A549 (cell line): ENCODE results near the gene HSCB. TPM values are rescaled to one million over a fixed set of nuclear protein-coding genes. Genes with fewer than 3 reads are reported as not detected.

ENCODE experiments used
- ATAC-seq, 2 experiments: fragments of 200-7000 bp in 1 of 2; fragments of >200 bp in 1 of 2; cut with Nextera tagmentation in 1 of 2; cut with Tn5 transposase in 1 of 2; 3 replicates each; pipeline versions ENCODE4 v1.8.0 to v1.9.1; 2018 to 2020; ENCODE audit warnings: mild to moderate bottlenecking in 1 of 2, moderate library complexity in 1 of 2
- CTCF ChIA-PET: fragments of 300-600 bp; sonication (Branson Sonifier 250); formaldehyde crosslinking; extraction: SDS; loops from one replicate; lab custom pipeline; 2021; ENCODE audit warnings: antibody characterized with exemption, inconsistent platforms; lab: Yijun Ruan, JAX
- POLR2A ChIA-PET: fragments of 350-600 bp; formaldehyde crosslinking; extraction: SDS; loops from one replicate; lab custom pipeline; 2021; ENCODE audit warnings: antibody characterized with exemption, inconsistent platforms; lab: Yijun Ruan, JAX
- DNase-seq, 2 experiments: peaks; one replicate each; pipeline versions ENCODE4 v3.0.0 to v3.0.0-alpha.2; 2011 to 2016; ENCODE audit warnings: low read depth in 1 of 2, low spot score in 1 of 2
- FAIRE-seq: peaks from 2 replicates; lab custom pipeline; 2011; peaks lifted over from hg19 to GRCh38; lab: Jason Lieb, UNC
- H3K27ac ChIP-seq, 2 experiments: fragments of >200 bp; sonication (Bioruptor Twin); formaldehyde crosslinking; 3 replicates each; pipeline ENCODE4 v1.5.1; 2016 to 2017
- H3K4me1 ChIP-seq: fragments of >200 bp; sonication (Bioruptor Twin); formaldehyde crosslinking; 3 replicates; pipeline ENCODE4 v1.6.1; 2016
- H3K4me2 ChIP-seq: fragments of >200 bp; sonication (Bioruptor Twin); formaldehyde crosslinking; 3 replicates; pipeline ENCODE4 v1.6.1; 2016
- H3K4me3 ChIP-seq: fragments of >200 bp; sonication (Bioruptor Twin); formaldehyde crosslinking; 3 replicates; pipeline ENCODE4 v1.5.1; 2016
- H3K9me3 ChIP-seq: fragments of >200 bp; sonication (Bioruptor Twin); formaldehyde crosslinking; 3 replicates; pipeline ENCODE4 v1.6.1; 2016
- ATOH8 ChIP-seq: fragments of 250-450 bp; sonication (Bioruptor Pico); IDR thresholded peaks from 2 replicates; pipeline ENCODE4 v1.5.0; 2020; ENCODE audit warnings: low read depth, mild to moderate bottlenecking, moderate library complexity
- BHLHE40 ChIP-seq: IDR thresholded peaks from 2 replicates; pipeline ENCODE4 v1.6.1; 2012; ENCODE audit warnings: low read depth, low read length, inconsistent platforms
- CBX2 ChIP-seq: fragments of 200-600 bp; sonication (generic); IDR thresholded peaks from 2 replicates; pipeline ENCODE4 v1.6.1; 2016; ENCODE audit warnings: low read depth, mild to moderate bottlenecking, borderline replicate concordance
- E2F6 ChIP-seq: IDR thresholded peaks from 2 replicates; pipeline ENCODE4 v1.6.1; 2012; ENCODE audit warnings: low read depth, borderline replicate concordance
- EHF ChIP-seq: fragments of 250-450 bp; sonication (Bioruptor Pico); IDR thresholded peaks from 2 replicates; pipeline ENCODE4 v1.5.0; 2020; ENCODE audit warnings: mild to moderate bottlenecking
- EHMT2 ChIP-seq: fragments of 200-600 bp; sonication (generic); IDR thresholded peaks from 2 replicates; pipeline ENCODE4 v1.6.1; 2016; ENCODE audit warnings: antibody characterized with exemption, low read depth, mild to moderate bottlenecking, moderate library complexity
- ELK1 ChIP-seq: fragments of 150-350 bp; IDR thresholded peaks from 2 replicates; pipeline ENCODE4 v1.6.1; 2014; ENCODE audit warnings: low read depth, mild to moderate bottlenecking, low read length
- EP300 ChIP-seq, 2 experiments: fragments of >200 bp; sonication (Bioruptor Twin); formaldehyde crosslinking; IDR thresholded peaks; 2 replicates in 1 of 2; 3 replicates in 1 of 2; pipeline ENCODE4 v1.6.1; 2016 to 2017
- ESRRA ChIP-seq: fragments of 150-350 bp; IDR thresholded peaks from 2 replicates; pipeline ENCODE4 v1.6.1; 2014; ENCODE audit warnings: mild to moderate bottlenecking, low read length, borderline replicate concordance
- FOXS1 ChIP-seq: fragments of 250-450 bp; sonication (Bioruptor Pico); IDR thresholded peaks from 2 replicates; pipeline ENCODE4 v1.5.0; 2020; ENCODE audit warnings: mild to moderate bottlenecking, moderate library complexity
- HES2 ChIP-seq: fragments of >200 bp; sonication (Bioruptor Twin); formaldehyde crosslinking; IDR thresholded peaks from 2 replicates; pipeline ENCODE4 v1.6.1; 2016
- HEYL ChIP-seq: fragments of 250-450 bp; sonication (Bioruptor Pico); IDR thresholded peaks from 2 replicates; pipeline ENCODE4 v1.8.0; 2021; ENCODE audit warnings: mild to moderate bottlenecking, moderate library complexity
- HOXA7 ChIP-seq: fragments of 250-450 bp; sonication (Bioruptor Pico); IDR thresholded peaks from 2 replicates; pipeline ENCODE4 v1.5.0; 2020; ENCODE audit warnings: mild to moderate bottlenecking, moderate library complexity
- JUN ChIP-seq, 2 experiments: fragments of >200 bp; sonication (Bioruptor Twin); formaldehyde crosslinking; IDR thresholded peaks; 2 replicates in 1 of 2; 3 replicates in 1 of 2; pipeline ENCODE4 v1.6.1; 2016 to 2017
- JUNB ChIP-seq: fragments of >200 bp; sonication (Bioruptor Twin); formaldehyde crosslinking; IDR thresholded peaks from 2 replicates; pipeline ENCODE4 v1.6.1; 2016
- NFE2L2 ChIP-seq: fragments of 150-350 bp; conservative IDR thresholded peaks from 2 replicates; pipeline ENCODE4 v1.6.1; 2014; ENCODE audit warnings: low read length
- RARB ChIP-seq: fragments of 250-450 bp; sonication (Bioruptor Pico); IDR thresholded peaks from 2 replicates; pipeline ENCODE4 v1.8.0; 2021; ENCODE audit warnings: mild to moderate bottlenecking, moderate library complexity
- RCOR1 ChIP-seq: fragments of 150-350 bp; IDR thresholded peaks from 2 replicates; pipeline ENCODE4 v1.6.1; 2014; ENCODE audit warnings: antibody characterized with exemption, low read length, low read depth
- REST ChIP-seq: fragments of 200-600 bp; sonication (generic); IDR thresholded peaks from 2 replicates; pipeline ENCODE4 v1.6.1; 2016; ENCODE audit warnings: antibody characterized with exemption, mild to moderate bottlenecking, moderate library complexity
- SMC3 ChIP-seq: fragments of >200 bp; sonication (Bioruptor Twin); formaldehyde crosslinking; IDR thresholded peaks from 3 replicates; pipeline ENCODE4 v1.6.1; 2018; ENCODE audit warnings: inconsistent platforms
- TFCP2L1 ChIP-seq: fragments of 250-450 bp; sonication (Bioruptor Pico); IDR thresholded peaks from 2 replicates; pipeline ENCODE4 v1.5.0; 2021; ENCODE audit warnings: mild to moderate bottlenecking
- TP53 ChIP-seq: fragments of 250-450 bp; sonication (Bioruptor Pico); IDR thresholded peaks from 2 replicates; pipeline ENCODE4 v1.5.0; 2021; ENCODE audit warnings: mild to moderate bottlenecking, moderate library complexity
- USF2 ChIP-seq: fragments of 450-650 bp; IDR thresholded peaks from 2 replicates; pipeline ENCODE4 v1.6.1; 2014; ENCODE audit warnings: antibody characterized with exemption
- ZC3H11A ChIP-seq: fragments of 450-650 bp; IDR thresholded peaks from 2 replicates; pipeline ENCODE4 v1.6.1; 2014; ENCODE audit warnings: antibody characterized with exemption, mild to moderate bottlenecking
- WGBS: methylation state at CpG from one replicate; pipeline ENCODE4 v1.1.6; 2017; ENCODE audit errors: missing lambda C conversion rate; 5-methylcytosine and 5-hydroxymethylcytosine counted together
- polyA plus RNA-seq, 4 experiments: library from polyadenylated mRNA; depleted of rRNA in 3 of 4; stranded (reverse); fragments of >200 nt; fragmentation: RNase III in 1 of 4; extraction: RNeasy Plus Mini Kit Qiagen cat#74134 plus additional on column Dnase treatment in 1 of 4; gene quantifications; 2 replicates in 3 of 4; 3 replicates in 1 of 4; pipeline ENCODE4 v1.2.3, GENCODE V29; 2011 to 2017

Gene HSCB
- polyA plus RNA-seq, 2 of the 4 experiments (the other 2 are of a cell fraction) = 17.2 to 22.4 TPM

GRCh38 chr22:28728002-28728401, 13.8 kb upstream of the HSCB start:
- ATAC-seq = no peak
- Histone ChIP-seq H3K4me2 (no peak overlapping the region), H3K27ac (no peak overlapping the region), H3K4me3 (no peak overlapping the region), H3K9me3 (no peaks in the 10 kb centered on the region), H3K4me1 (no peaks in the 10 kb centered on the region)
- no peak for FAIRE-seq
- ChIA-PET POLR2A (no interaction called here), CTCF (no interaction called here)
- no peak for DNase-seq
- TF ChIP-seq ELK1 = no peak
- no peak for TF ChIP-seq RARB (CRISPR knock-in tag)
- TF ChIP-seq CBX2 = no peak
- TF ChIP-seq ZC3H11A = no peak
- no peak for TF ChIP-seq NFE2L2
- TF ChIP-seq ESRRA = no peak
- TF ChIP-seq FOXS1 (CRISPR knock-in tag) = no peak
- TF ChIP-seq SMC3 = no peak
- no peak for TF ChIP-seq HEYL (CRISPR knock-in tag)
- no peak for TF ChIP-seq BHLHE40
- TF ChIP-seq JUNB = no peak
- no peak for TF ChIP-seq USF2
- no peak for TF ChIP-seq REST
- no peak for TF ChIP-seq EP300 (IDR thresholded peaks at IDR 0.05)
- TF ChIP-seq TP53 = no peak
- no peak for TF ChIP-seq EHF (CRISPR knock-in tag)
- TF ChIP-seq RCOR1 = no peak
- WGBS = 100% methylated on average over 1 of the region's 1 CpG

GRCh38 chr22:28728621-28729313, 13.1 kb upstream of the HSCB start:
- CTCF ChIA-PET = no interaction called here

More at GRCh38 chr22:28728621-28729313, 13.1 kb upstream of the HSCB start:
- Histone ChIP-seq H3K27ac (peak overlapping the region in 1 of 2 experiments; percentile 33; a peak in 1 of 6 replicates), H3K4me1 (no peaks in the 10 kb centered on the region), H3K9me3 (no peaks in the 10 kb centered on the region), H3K4me3 (no peak overlapping the region), H3K4me2 (no peak overlapping the region)
- no peak for ATAC-seq
- FAIRE-seq = no peak
- POLR2A ChIA-PET = no interaction called here
- TF ChIP-seq NFE2L2 (no peak), EHMT2 (no peak), EHF (CRISPR knock-in tag) (no peak), ELK1 (no peak), ESRRA (no peak), E2F6 (no peak), ATOH8 (CRISPR knock-in tag) (no peak), USF2 (no peak), HES2 (no peak), TFCP2L1 (CRISPR knock-in tag) (no peak), HOXA7 (CRISPR knock-in tag) (no peak), JUN (IDR thresholded peaks at IDR 0.05) (no peak)
- no peak for DNase-seq
- 92% methylated on average over 10 of the region's 10 CpGs for WGBS
